SK-N-MC (cell line): ENCODE data around the gene CD244.

Experiments
- FOXP2 ChIP-seq: optimal IDR thresholded peaks from 2 replicates; pipeline ENCODE3; 2011; ENCODE audit warnings: mild to moderate bottlenecking, moderate library complexity; ENCODE audit not compliant: insufficient read depth; ENCODE audit errors: extremely low read length, control extremely low read depth
- POLR2AphosphoS5 ChIP-seq: IDR thresholded peaks from 2 replicates; pipeline ENCODE4 v1.6.1; 2012; ENCODE audit warnings: mild to moderate bottlenecking, low read depth, low read length, borderline replicate concordance

- no peak for TF ChIP-seq POLR2AphosphoS5
- TF ChIP-seq FOXP2: no peak
Measured at GRCh38 chr1:160876311-160876710, 13.6 kb upstream of the CD244 start.
